NCI-H69 (cell line): ENCODE results near the gene SGPP1.
"Not testable (repeated sequence)": the region's sequence is repeated elsewhere in the genome, so short reads cannot be mapped to it uniquely, and the experiment has no call there.

Experiments
- DNase-seq: peaks from one replicate; lab custom pipeline; 2025; lab: John Stamatoyannopoulos, UW

SGPP1 gene

DNA sequence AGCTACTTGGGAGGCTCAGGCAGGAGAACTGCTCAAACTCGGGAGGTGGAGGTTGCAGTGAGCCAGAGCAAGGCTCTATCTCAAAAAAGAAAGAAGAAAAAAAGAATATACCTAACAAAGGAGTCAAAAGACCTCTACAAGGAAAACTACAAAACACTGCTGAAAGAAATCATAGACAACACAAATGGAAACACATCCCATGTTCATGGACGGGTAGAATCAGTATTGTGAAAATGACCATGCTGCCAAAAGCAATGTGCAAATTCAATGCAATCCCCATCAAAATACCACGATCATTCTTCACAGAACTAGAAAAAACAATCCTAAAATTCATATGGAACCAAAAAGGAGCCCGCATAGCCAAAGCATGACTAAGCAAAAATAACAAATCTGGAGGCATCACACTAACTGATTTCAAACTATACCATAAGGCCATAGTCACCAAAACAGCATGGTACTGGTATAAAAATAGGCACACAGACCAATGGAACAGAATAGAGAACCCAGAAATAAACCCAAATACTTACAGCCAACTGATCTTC, 91.7 kb downstream of the SGPP1 start:
- not testable (repeated sequence) for DNase-seq
